Panc1 (cell line): ENCODE measurements around the gene WDR6. TPM values are rescaled to one million over a fixed set of nuclear protein-coding genes. Genes with fewer than 3 reads are reported as not detected.

Experiments
- ATAC-seq: fragments of 200-7000 bp; cut with Tn5 transposase; 2 replicates; pipeline ENCODE4 v1.9.1; 2020; ENCODE audit warnings: mild to moderate bottlenecking, moderate library complexity
- BruUV-seq: library from RNA; stranded (reverse); fragments of 400-500 nt; replicated peaks from 2 replicates; lab custom pipeline; 2021; lab: Mats Ljungman, UMichigan
- CTCF ChIA-PET: fragments of 300-600 bp; sonication (Branson Sonifier 250); formaldehyde crosslinking; loops from one replicate; lab custom pipeline; 2022; ENCODE audit warnings: antibody characterized with exemption; lab: Charles Lee
- POLR2A ChIA-PET: fragments of 300-600 bp; sonication (Branson Sonifier 250); formaldehyde crosslinking; loops from one replicate; lab custom pipeline; 2022; ENCODE audit warnings: antibody characterized with exemption; lab: Charles Lee
- DNase-seq: peaks from one replicate; pipeline ENCODE4 v3.0.0-alpha.2; 2010; ENCODE audit warnings: low read depth, low spot score
- H3K27ac ChIP-seq: 2 replicates; pipeline ENCODE4 v1.5.1; 2011; ENCODE audit warnings: mild to moderate bottlenecking, low read length, inconsistent platforms
- H3K27me3 ChIP-seq: fragments of 200-500 bp; sonication (Bioruptor generic); 2 replicates; pipeline ENCODE4 v1.6.0; 2014; ENCODE audit warnings: low read length, inconsistent platforms; ENCODE audit not compliant: control insufficient read depth, insufficient read depth
- H3K36me3 ChIP-seq: fragments of 200-500 bp; sonication (Bioruptor generic); 2 replicates; pipeline ENCODE4 v1.5.1; 2014; ENCODE audit warnings: inconsistent platforms, mild to moderate bottlenecking, low read length, moderate library complexity; ENCODE audit not compliant: control insufficient read depth, insufficient read depth
- H3K4me1 ChIP-seq: 2 replicates; pipeline ENCODE4 v1.5.1; 2011; ENCODE audit warnings: inconsistent platforms, mild to moderate bottlenecking, low read length, moderate library complexity; ENCODE audit not compliant: control insufficient read depth, insufficient read depth
- H3K4me3 ChIP-seq, 2 experiments: 2 replicates each; pipeline ENCODE4 v1.5.1; 2011 to 2012; ENCODE audit warnings: low read depth in 2 of 2, low read length in 2 of 2, mild to moderate bottlenecking in 2 of 2, inconsistent platforms in 1 of 2, moderate library complexity in 1 of 2
- H3K9me3 ChIP-seq: fragments of 200-500 bp; sonication (Bioruptor generic); 2 replicates; pipeline ENCODE4 v1.5.1; 2014; ENCODE audit warnings: low read depth, mild to moderate bottlenecking, inconsistent platforms, low read length, moderate library complexity; ENCODE audit not compliant: control insufficient read depth, insufficient read depth
- POLR2AphosphoS5 ChIP-seq: IDR thresholded peaks from 2 replicates; pipeline ENCODE4 v1.6.1; 2012; ENCODE audit warnings: mild to moderate bottlenecking, low read depth, low read length, moderate library complexity
- SIN3A ChIP-seq: IDR thresholded peaks from 2 replicates; pipeline ENCODE4 v1.6.1; 2012; ENCODE audit warnings: low read depth, mild to moderate bottlenecking, low read length, moderate library complexity, borderline replicate concordance; ENCODE audit not compliant: insufficient read depth
- TCF7L2 ChIP-seq: IDR thresholded peaks from 2 replicates; pipeline ENCODE4 v1.6.1; 2011; ENCODE audit warnings: mild to moderate bottlenecking, low read depth, low read length, inconsistent platforms
- in situ Hi-C: cut with HindIII; loops from 2 replicates; pipeline ENCODE4 v1.10.0; 2016; ENCODE audit warnings: low sequenced_read_pairs, low pct_unique_long_range_greater_than_20kb
- intact Hi-C: fragments of 100-400 bp; cut with micrococcal nuclease; formaldehyde crosslinking; loops from one replicate; pipeline ENCODE4 v1.10.0; 2022; ENCODE audit not compliant: unreplicated experiment
- total RNA-seq: library from RNA; stranded (reverse); gene quantifications from one replicate; pipeline ENCODE4 v1.2.1, GENCODE V29; 2021; ENCODE audit not compliant: unreplicated experiment
- TF ChIP-seq, protein P1 (sequence below), 2 experiments: IDR thresholded peaks; 2 replicates each; pipeline ENCODE4 v1.6.1; 2011 to 2012; ENCODE audit warnings: low read depth in 2 of 2, control low read depth in 1 of 2, low read length in 1 of 2, mild to moderate bottlenecking in 1 of 2, moderate library complexity in 1 of 2; ENCODE audit not compliant: insufficient read depth in 1 of 2
- TF ChIP-seq, protein P2 (sequence below): fragments of 450-650 bp; IDR thresholded peaks from 2 replicates; pipeline ENCODE4 v1.5.1; 2017; ENCODE audit warnings: mild to moderate bottlenecking

WDR6 gene
- total RNA-seq, 1 experiment from 2014 or later = 142 TPM

DNA sequence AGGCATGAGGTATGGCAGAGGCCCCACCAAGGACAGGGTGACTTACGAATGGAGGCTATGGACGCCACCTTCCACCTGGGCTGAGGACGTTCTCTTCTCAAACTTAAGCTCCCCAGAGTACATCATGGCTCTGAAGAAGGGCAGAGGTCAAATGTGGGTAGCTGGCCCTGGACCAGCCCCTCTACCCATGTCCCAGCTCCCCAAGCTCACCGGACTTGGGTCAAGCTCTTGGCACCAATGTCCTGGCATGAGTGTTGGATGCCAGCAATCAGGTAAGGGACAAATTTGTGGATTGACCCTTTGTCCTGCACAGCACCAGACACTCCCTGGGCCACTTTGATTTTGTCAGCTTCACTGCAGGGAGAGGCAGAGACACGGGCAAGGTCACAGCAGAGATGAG, 17.3 kb downstream of the WDR6 start:
- Histone ChIP-seq H3K27me3 (no peaks in the 10 kb centered on the region), H3K4me3 (no peak overlapping the region), H3K4me1 (peaks cover 34% of the 10 kb centered on the region), H3K36me3 (peaks cover 12% of the 10 kb centered on the region), H3K27ac (no peak overlapping the region), H3K9me3 (no peaks in the 10 kb centered on the region)
- POLR2A ChIA-PET = no interaction called here
- intact Hi-C loops (no loop called here), in situ Hi-C loops (no loop called here)
- TF ChIP-seq, protein P1, sequence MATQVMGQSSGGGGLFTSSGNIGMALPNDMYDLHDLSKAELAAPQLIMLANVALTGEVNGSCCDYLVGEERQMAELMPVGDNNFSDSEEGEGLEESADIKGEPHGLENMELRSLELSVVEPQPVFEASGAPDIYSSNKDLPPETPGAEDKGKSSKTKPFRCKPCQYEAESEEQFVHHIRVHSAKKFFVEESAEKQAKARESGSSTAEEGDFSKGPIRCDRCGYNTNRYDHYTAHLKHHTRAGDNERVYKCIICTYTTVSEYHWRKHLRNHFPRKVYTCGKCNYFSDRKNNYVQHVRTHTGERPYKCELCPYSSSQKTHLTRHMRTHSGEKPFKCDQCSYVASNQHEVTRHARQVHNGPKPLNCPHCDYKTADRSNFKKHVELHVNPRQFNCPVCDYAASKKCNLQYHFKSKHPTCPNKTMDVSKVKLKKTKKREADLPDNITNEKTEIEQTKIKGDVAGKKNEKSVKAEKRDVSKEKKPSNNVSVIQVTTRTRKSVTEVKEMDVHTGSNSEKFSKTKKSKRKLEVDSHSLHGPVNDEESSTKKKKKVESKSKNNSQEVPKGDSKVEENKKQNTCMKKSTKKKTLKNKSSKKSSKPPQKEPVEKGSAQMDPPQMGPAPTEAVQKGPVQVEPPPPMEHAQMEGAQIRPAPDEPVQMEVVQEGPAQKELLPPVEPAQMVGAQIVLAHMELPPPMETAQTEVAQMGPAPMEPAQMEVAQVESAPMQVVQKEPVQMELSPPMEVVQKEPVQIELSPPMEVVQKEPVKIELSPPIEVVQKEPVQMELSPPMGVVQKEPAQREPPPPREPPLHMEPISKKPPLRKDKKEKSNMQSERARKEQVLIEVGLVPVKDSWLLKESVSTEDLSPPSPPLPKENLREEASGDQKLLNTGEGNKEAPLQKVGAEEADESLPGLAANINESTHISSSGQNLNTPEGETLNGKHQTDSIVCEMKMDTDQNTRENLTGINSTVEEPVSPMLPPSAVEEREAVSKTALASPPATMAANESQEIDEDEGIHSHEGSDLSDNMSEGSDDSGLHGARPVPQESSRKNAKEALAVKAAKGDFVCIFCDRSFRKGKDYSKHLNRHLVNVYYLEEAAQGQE (IDR thresholded peaks at IDR 0.05; ENCODE audit: insufficient read depth in 1 of 2, low read depth in 2 of 2, low read length in 1 of 2) = no peak
- TF ChIP-seq SIN3A (no peak), TCF7L2 (no peak), POLR2AphosphoS5 (no peak)
- TF ChIP-seq, protein P2, sequence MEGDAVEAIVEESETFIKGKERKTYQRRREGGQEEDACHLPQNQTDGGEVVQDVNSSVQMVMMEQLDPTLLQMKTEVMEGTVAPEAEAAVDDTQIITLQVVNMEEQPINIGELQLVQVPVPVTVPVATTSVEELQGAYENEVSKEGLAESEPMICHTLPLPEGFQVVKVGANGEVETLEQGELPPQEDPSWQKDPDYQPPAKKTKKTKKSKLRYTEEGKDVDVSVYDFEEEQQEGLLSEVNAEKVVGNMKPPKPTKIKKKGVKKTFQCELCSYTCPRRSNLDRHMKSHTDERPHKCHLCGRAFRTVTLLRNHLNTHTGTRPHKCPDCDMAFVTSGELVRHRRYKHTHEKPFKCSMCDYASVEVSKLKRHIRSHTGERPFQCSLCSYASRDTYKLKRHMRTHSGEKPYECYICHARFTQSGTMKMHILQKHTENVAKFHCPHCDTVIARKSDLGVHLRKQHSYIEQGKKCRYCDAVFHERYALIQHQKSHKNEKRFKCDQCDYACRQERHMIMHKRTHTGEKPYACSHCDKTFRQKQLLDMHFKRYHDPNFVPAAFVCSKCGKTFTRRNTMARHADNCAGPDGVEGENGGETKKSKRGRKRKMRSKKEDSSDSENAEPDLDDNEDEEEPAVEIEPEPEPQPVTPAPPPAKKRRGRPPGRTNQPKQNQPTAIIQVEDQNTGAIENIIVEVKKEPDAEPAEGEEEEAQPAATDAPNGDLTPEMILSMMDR = no peak
- ATAC-seq (no peak), DNase-seq (no peak)
- CTCF ChIA-PET = no interaction called here
- no TSS peak for BruUV-seq

DNA sequence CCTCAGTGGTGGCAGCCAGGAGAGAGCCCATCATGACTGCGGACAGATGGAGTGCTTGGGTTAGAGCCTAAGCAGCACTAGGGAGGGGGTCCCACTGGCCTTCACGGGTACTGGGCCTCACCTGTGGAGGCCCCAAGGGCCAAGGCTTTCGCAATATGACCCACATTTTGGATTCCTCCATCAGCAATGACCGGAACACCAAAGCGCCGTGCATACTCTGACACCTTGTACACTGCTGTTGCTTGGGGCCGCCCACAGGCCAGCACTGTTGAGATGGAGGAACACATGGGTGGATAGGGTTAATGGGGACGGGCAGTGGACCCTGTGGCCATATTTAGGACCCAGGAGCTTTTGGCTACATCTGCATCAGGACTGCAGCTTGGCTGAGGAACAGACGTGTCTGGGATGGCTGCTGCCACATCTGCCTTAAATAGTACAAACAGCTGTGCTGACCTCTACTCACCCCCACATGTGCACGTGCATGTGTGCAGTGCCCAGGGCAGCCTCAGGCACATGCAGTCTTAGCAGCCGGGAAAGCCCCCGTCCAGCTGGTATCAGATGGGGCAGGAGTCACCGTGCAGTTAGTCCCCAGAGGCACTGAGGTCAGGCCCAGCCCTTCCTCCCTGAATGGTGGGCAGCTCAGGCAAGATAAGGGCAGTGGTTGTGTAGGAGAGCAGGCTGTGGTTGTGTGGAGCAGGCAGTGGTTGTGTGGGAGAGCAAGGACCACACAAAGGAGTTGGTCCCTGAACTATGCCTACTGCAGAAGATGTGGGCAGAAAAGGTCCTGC, 18.0 kb downstream of the WDR6 start:
- ChIA-PET POLR2A (interaction anchor here (0.5 kb wide), 1 partner anchor 11 kb away, joined by 7 read pairs; no protein-coding TSS in a partner anchor), CTCF (no interaction called here)
- Histone ChIP-seq H3K27me3 (no peaks in the 10 kb centered on the region), H3K4me1 (peaks cover 34% of the 10 kb centered on the region), H3K36me3 (peaks cover 12% of the 10 kb centered on the region), H3K4me3 (no peak overlapping the region), H3K9me3 (no peaks in the 10 kb centered on the region), H3K27ac (no peak overlapping the region)
- intact Hi-C loops (no loop called here), in situ Hi-C loops (no loop called here)
- no TSS peak for BruUV-seq
- TF ChIP-seq POLR2AphosphoS5 (no peak; the same call in 1 of the 2 replicates), SIN3A (no peak), TCF7L2 (no peak)
- TF ChIP-seq, protein P2 = no peak
- TF ChIP-seq, protein P1 (IDR thresholded peaks at IDR 0.05; ENCODE audit: insufficient read depth in 1 of 2, low read depth in 2 of 2, low read length in 1 of 2) = no peak
- no peak for ATAC-seq
- no peak for DNase-seq
